HepG2 (cell line): ENCODE results near the gene DYNC1I2. TPM values are rescaled to one million over a fixed set of nuclear protein-coding genes. Genes with fewer than 3 reads are reported as not detected.

Experiments used
- DPF2 ChIP-seq: sonication (generic); formaldehyde crosslinking; IDR thresholded peaks from 2 replicates; pipeline ENCODE4 v1.4.0; 2020; ENCODE audit warnings: mild to moderate bottlenecking, low read depth, missing genetic modification reagents, borderline replicate concordance
- FOXM1 ChIP-seq: sonication (generic); formaldehyde crosslinking; IDR thresholded peaks from 2 replicates; pipeline ENCODE4 v1.5.0; 2020; ENCODE audit warnings: missing genetic modification reagents
- HNF4G ChIP-seq, 2 experiments: sonication (generic) in 1 of 2; formaldehyde crosslinking in 1 of 2; IDR thresholded peaks; 2 replicates each; pipeline versions ENCODE4 v1.4.0 to v1.6.1; 2011 to 2020; ENCODE audit warnings: borderline replicate concordance in 2 of 2, low read depth in 2 of 2, mild to moderate bottlenecking in 2 of 2, low read length in 1 of 2, missing genetic modification reagents in 1 of 2, moderate library complexity in 1 of 2
- MATR3 ChIP-seq: sonication (generic); formaldehyde crosslinking; IDR thresholded peaks from 2 replicates; pipeline ENCODE4 v1.4.0; 2020; ENCODE audit warnings: missing genetic modification reagents
- NFYB ChIP-seq: sonication (generic); formaldehyde crosslinking; IDR thresholded peaks from 2 replicates; pipeline ENCODE4 v1.4.0; 2020; ENCODE audit warnings: missing genetic modification reagents
- POLR2A ChIP-seq, 2 experiments: IDR thresholded peaks; 2 replicates each; pipeline ENCODE4 v1.6.1; 2011; ENCODE audit warnings: low read depth in 2 of 2, low read length in 2 of 2, mild to moderate bottlenecking in 1 of 2, moderate library complexity in 1 of 2; ENCODE audit not compliant: insufficient read depth in 1 of 2
- PRPF4 ChIP-seq: fragments of 200-400 bp; formaldehyde crosslinking; IDR thresholded peaks from 2 replicates; pipeline ENCODE4 v1.6.1; 2016; ENCODE audit warnings: low read length, low read depth; ENCODE audit not compliant: poor library complexity, severe bottlenecking
- RXRA ChIP-seq: sonication (generic); formaldehyde crosslinking; IDR thresholded peaks from 2 replicates; pipeline ENCODE4 v1.5.1; 2020; ENCODE audit warnings: missing genetic modification reagents
- SRSF1 ChIP-seq: fragments of 200-400 bp; formaldehyde crosslinking; optimal IDR thresholded peaks from 2 replicates; pipeline ENCODE3; 2017; ENCODE audit warnings: mild to moderate bottlenecking, low read depth, low read length, moderate library complexity
- ZFP37 ChIP-seq: sonication (generic); formaldehyde crosslinking; IDR thresholded peaks from 2 replicates; pipeline ENCODE4 v1.4.0; 2020; ENCODE audit warnings: missing genetic modification reagents, borderline replicate concordance
- ZNF276 ChIP-seq: sonication (generic); formaldehyde crosslinking; IDR thresholded peaks from 2 replicates; pipeline ENCODE4 v1.4.0; 2020; ENCODE audit warnings: mild to moderate bottlenecking, low read depth, missing genetic modification reagents
- ZNF326 ChIP-seq: sonication (generic); formaldehyde crosslinking; IDR thresholded peaks from 2 replicates; pipeline ENCODE4 v1.4.0; 2020; ENCODE audit warnings: missing genetic modification reagents, borderline replicate concordance
- ZNF567 ChIP-seq: sonication (generic); formaldehyde crosslinking; IDR thresholded peaks from 2 replicates; pipeline ENCODE4 v1.8.1; 2023; ENCODE audit warnings: mild to moderate bottlenecking, missing genetic modification reagents, borderline replicate concordance
- ZNF644 ChIP-seq: IDR thresholded peaks from 2 replicates; pipeline ENCODE4 v1.6.1; 2016; ENCODE audit warnings: low read depth
- ZNF746 ChIP-seq: sonication (generic); formaldehyde crosslinking; IDR thresholded peaks from 2 replicates; pipeline ENCODE4 v1.8.0; 2022; ENCODE audit warnings: mild to moderate bottlenecking, missing genetic modification reagents
- ZNF766 ChIP-seq: sonication (generic); formaldehyde crosslinking; IDR thresholded peaks from 2 replicates; pipeline ENCODE4 v1.5.0; 2020; ENCODE audit warnings: missing genetic modification reagents, borderline replicate concordance
- polyA plus RNA-seq, 8 experiments: library from polyadenylated mRNA; depleted of rRNA in 3 of 8; stranded (reverse) in 7 of 8; unstranded in 1 of 8; fragments of >200 nt; fragmentation: Illumina TruSeq in 4 of 8; extraction: Trizol in 4 of 8; gene quantifications; 2 replicates each; pipeline versions ENCODE4 v1.2.1 to v1.2.3, GENCODE V29; 2011 to 2016; ENCODE audit warnings: low read depth in 4 of 8, missing spikeins in 1 of 8, mixed read lengths in 1 of 8; ENCODE audit not compliant: insufficient read depth in 1 of 8
- total RNA-seq, 5 experiments: library from RNA; depleted of rRNA; stranded (reverse); fragments of >200 nt; fragmentation: Illumina TruSeq; extraction: Trizol; gene quantifications; 2 replicates each; pipeline ENCODE4 v1.2.3, GENCODE V29; 2016; ENCODE audit warnings: low read depth in 1 of 5
- TF ChIP-seq, protein P1 (sequence below): sonication (generic); formaldehyde crosslinking; IDR thresholded peaks from 2 replicates; pipeline ENCODE4 v1.4.0; 2020; ENCODE audit warnings: mild to moderate bottlenecking, missing genetic modification reagents
- TF ChIP-seq, protein P2 (sequence below): IDR thresholded peaks from 2 replicates; pipeline ENCODE4 v1.4.0; 2020; ENCODE audit warnings: mild to moderate bottlenecking, missing genetic modification reagents
- TF ChIP-seq, protein P3 (sequence below): sonication (generic); formaldehyde crosslinking; IDR thresholded peaks from 2 replicates; pipeline ENCODE4 v1.5.0; 2020; ENCODE audit warnings: mild to moderate bottlenecking, missing genetic modification reagents, borderline replicate concordance

The DYNC1I2 gene
- total and polyA plus RNA-seq, 2 of the 13 experiments (the other 11 are each of a cell fraction or from before 2014, with no cell fraction given): 84.0 to 99.8 TPM

GRCh38 chr2:171728989-171729951 is 42.0 kb downstream of the DYNC1I2 start (continued):
- TF ChIP-seq, protein P1, sequence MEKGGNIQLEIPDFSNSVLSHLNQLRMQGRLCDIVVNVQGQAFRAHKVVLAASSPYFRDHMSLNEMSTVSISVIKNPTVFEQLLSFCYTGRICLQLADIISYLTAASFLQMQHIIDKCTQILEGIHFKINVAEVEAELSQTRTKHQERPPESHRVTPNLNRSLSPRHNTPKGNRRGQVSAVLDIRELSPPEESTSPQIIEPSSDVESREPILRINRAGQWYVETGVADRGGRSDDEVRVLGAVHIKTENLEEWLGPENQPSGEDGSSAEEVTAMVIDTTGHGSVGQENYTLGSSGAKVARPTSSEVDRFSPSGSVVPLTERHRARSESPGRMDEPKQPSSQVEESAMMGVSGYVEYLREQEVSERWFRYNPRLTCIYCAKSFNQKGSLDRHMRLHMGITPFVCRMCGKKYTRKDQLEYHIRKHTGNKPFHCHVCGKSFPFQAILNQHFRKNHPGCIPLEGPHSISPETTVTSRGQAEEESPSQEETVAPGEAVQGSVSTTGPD (CRISPR knock-in tag): no peak
- peak; percentile 99 for TF ChIP-seq HNF4G (IDR thresholded peaks at IDR 0.05; ENCODE audit: borderline replicate concordance, low read depth, low read length)
- TF ChIP-seq HNF4G (CRISPR knock-in tag; IDR thresholded peaks at IDR 0.05; ENCODE audit: borderline replicate concordance, low read depth): no peak
- no peak for TF ChIP-seq MATR3 (CRISPR knock-in tag)
- no peak for TF ChIP-seq ZNF567
- TF ChIP-seq ZNF746 (CRISPR knock-in tag): no peak
- no peak for TF ChIP-seq ZNF644 (CRISPR knock-in tag)
- no peak for TF ChIP-seq FOXM1 (CRISPR knock-in tag)
- no peak for TF ChIP-seq SRSF1
- no peak for TF ChIP-seq ZNF766 (CRISPR knock-in tag)
- no peak for TF ChIP-seq PRPF4
- TF ChIP-seq, protein P2, sequence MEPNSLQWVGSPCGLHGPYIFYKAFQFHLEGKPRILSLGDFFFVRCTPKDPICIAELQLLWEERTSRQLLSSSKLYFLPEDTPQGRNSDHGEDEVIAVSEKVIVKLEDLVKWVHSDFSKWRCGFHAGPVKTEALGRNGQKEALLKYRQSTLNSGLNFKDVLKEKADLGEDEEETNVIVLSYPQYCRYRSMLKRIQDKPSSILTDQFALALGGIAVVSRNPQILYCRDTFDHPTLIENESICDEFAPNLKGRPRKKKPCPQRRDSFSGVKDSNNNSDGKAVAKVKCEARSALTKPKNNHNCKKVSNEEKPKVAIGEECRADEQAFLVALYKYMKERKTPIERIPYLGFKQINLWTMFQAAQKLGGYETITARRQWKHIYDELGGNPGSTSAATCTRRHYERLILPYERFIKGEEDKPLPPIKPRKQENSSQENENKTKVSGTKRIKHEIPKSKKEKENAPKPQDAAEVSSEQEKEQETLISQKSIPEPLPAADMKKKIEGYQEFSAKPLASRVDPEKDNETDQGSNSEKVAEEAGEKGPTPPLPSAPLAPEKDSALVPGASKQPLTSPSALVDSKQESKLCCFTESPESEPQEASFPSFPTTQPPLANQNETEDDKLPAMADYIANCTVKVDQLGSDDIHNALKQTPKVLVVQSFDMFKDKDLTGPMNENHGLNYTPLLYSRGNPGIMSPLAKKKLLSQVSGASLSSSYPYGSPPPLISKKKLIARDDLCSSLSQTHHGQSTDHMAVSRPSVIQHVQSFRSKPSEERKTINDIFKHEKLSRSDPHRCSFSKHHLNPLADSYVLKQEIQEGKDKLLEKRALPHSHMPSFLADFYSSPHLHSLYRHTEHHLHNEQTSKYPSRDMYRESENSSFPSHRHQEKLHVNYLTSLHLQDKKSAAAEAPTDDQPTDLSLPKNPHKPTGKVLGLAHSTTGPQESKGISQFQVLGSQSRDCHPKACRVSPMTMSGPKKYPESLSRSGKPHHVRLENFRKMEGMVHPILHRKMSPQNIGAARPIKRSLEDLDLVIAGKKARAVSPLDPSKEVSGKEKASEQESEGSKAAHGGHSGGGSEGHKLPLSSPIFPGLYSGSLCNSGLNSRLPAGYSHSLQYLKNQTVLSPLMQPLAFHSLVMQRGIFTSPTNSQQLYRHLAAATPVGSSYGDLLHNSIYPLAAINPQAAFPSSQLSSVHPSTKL (CRISPR knock-in tag): peak; percentile 93
- no peak for TF ChIP-seq POLR2A (IDR thresholded peaks at IDR 0.05; ENCODE audit: insufficient read depth in 1 of 2, low read depth in 2 of 2, low read length in 2 of 2)
- peak; percentile 97 for TF ChIP-seq DPF2 (CRISPR knock-in tag)
- no peak for TF ChIP-seq ZFP37 (CRISPR knock-in tag)
- TF ChIP-seq, protein P3, sequence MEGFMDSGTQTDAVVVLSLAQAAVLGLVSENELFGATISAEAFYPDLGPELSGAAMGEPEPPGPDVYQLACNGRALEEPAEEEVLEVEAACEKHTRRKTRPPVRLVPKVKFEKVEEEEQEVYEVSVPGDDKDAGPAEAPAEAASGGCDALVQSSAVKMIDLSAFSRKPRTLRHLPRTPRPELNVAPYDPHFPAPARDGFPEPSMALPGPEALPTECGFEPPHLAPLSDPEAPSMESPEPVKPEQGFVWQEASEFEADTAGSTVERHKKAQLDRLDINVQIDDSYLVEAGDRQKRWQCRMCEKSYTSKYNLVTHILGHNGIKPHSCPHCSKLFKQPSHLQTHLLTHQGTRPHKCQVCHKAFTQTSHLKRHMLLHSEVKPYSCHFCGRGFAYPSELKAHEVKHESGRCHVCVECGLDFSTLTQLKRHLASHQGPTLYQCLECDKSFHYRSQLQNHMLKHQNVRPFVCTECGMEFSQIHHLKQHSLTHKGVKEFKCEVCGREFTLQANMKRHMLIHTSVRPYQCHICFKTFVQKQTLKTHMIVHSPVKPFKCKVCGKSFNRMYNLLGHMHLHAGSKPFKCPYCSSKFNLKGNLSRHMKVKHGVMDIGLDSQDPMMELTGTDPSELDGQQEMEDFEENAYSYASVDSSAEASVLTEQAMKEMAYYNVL (CRISPR knock-in tag): no peak
- TF ChIP-seq ZNF276 (CRISPR knock-in tag): no peak
- no peak for TF ChIP-seq NFYB
- TF ChIP-seq RXRA (CRISPR knock-in tag): no peak
- no peak for TF ChIP-seq ZNF326
